Uterus (tissue), 4 donors: ENCODE data around the gene PITRM1. TPM values are rescaled to one million over a fixed set of nuclear protein-coding genes. Genes with fewer than 3 reads are reported as not detected.

Experiments used
- DNase-seq, 2 donors: peaks; one replicate each; pipeline ENCODE4 v3.0.0-alpha.2; 2019 to 2020
- H3K27ac ChIP-seq, 2 donors: fragments of 200-600 bp; sonication (generic); 1 replicate in 1 of 2; 2 replicates in 1 of 2; pipeline ENCODE4 v1.5.1; 2016 to 2018
- H3K27me3 ChIP-seq, 2 donors: fragments of 200-600 bp; sonication (generic); one replicate each; pipeline ENCODE4 v1.5.1; 2018 to 2019; ENCODE audit warnings: control low read depth in 1 of 2
- H3K36me3 ChIP-seq, 2 donors: fragments of 200-600 bp; sonication (generic); one replicate each; pipeline ENCODE4 v1.5.1; 2019; ENCODE audit warnings: control low read depth in 1 of 2
- H3K4me1 ChIP-seq, 2 donors: fragments of 200-600 bp; sonication (generic); one replicate each; pipeline ENCODE4 v1.5.1; 2018 to 2019; ENCODE audit warnings: control low read depth in 1 of 2
- H3K4me3 ChIP-seq, 2 donors: fragments of 200-600 bp; sonication (generic); 1 replicate in 1 of 2; 2 replicates in 1 of 2; pipeline ENCODE4 v1.5.1; 2018 to 2019; ENCODE audit warnings: mild to moderate bottlenecking in 1 of 2
- H3K9me3 ChIP-seq, 2 donors: fragments of 200-600 bp; sonication (generic); one replicate each; pipeline ENCODE4 v1.5.1; 2019; ENCODE audit warnings: control low read depth in 1 of 2
- POLR2A ChIP-seq, 2 donors: fragments of 450-650 bp; IDR thresholded peaks; one replicate each; pipeline ENCODE4 v1.6.1; 2016; ENCODE audit warnings: antibody characterized with exemption in 2 of 2, mild to moderate bottlenecking in 1 of 2, moderate library complexity in 1 of 2
- intact Hi-C: fragments of 100-400 bp; cut with DNase I; formaldehyde crosslinking; loops from one replicate; pipeline ENCODE4 v1.15.1; 2023; ENCODE audit warnings: low total_unique reads
- total RNA-seq, 4 donors: library from RNA; depleted of rRNA in 3 of 4; stranded (reverse); fragments of >200 nt in 3 of 4; gene quantifications; one replicate each; pipeline versions ENCODE4 v1.1.0 to v1.2.4, GENCODE V29; 2014 to 2023
- TF ChIP-seq, protein P1 (sequence below), 4 experiments: fragments of 200-600 bp in 2 of 4; fragments of 450-650 bp in 2 of 4; sonication (generic) in 2 of 4; IDR thresholded peaks; one replicate each; pipeline ENCODE4 v1.5.1; 2016 to 2019; ENCODE audit warnings: antibody characterized with exemption in 4 of 4, mild to moderate bottlenecking in 2 of 4, moderate library complexity in 1 of 4
- donor health status: DM: yes; HTN: yes; CAD: no.

Gene PITRM1
- total RNA-seq, 4 donors from 2014 or later: 37.4 to 100.0 (median 51.4) TPM

GRCh38 chr10:3126249-3126648 lies 46.3 kb downstream of the PITRM1 start:
- DNase-seq: no peak
- Histone ChIP-seq H3K4me3 (no peak overlapping the region), H3K27ac (no peak overlapping the region), H3K4me1 (peaks cover 0 to 3% of the 10 kb centered on the region in 2 donors), H3K27me3 (no peaks in the 10 kb centered on the region), H3K36me3 (no peaks in the 10 kb centered on the region), H3K9me3 (no peaks in the 10 kb centered on the region)
- intact Hi-C loops: no loop called here
- TF ChIP-seq, protein P1, sequence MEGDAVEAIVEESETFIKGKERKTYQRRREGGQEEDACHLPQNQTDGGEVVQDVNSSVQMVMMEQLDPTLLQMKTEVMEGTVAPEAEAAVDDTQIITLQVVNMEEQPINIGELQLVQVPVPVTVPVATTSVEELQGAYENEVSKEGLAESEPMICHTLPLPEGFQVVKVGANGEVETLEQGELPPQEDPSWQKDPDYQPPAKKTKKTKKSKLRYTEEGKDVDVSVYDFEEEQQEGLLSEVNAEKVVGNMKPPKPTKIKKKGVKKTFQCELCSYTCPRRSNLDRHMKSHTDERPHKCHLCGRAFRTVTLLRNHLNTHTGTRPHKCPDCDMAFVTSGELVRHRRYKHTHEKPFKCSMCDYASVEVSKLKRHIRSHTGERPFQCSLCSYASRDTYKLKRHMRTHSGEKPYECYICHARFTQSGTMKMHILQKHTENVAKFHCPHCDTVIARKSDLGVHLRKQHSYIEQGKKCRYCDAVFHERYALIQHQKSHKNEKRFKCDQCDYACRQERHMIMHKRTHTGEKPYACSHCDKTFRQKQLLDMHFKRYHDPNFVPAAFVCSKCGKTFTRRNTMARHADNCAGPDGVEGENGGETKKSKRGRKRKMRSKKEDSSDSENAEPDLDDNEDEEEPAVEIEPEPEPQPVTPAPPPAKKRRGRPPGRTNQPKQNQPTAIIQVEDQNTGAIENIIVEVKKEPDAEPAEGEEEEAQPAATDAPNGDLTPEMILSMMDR (IDR thresholded peaks at IDR 0.05): no peak

DNA sequence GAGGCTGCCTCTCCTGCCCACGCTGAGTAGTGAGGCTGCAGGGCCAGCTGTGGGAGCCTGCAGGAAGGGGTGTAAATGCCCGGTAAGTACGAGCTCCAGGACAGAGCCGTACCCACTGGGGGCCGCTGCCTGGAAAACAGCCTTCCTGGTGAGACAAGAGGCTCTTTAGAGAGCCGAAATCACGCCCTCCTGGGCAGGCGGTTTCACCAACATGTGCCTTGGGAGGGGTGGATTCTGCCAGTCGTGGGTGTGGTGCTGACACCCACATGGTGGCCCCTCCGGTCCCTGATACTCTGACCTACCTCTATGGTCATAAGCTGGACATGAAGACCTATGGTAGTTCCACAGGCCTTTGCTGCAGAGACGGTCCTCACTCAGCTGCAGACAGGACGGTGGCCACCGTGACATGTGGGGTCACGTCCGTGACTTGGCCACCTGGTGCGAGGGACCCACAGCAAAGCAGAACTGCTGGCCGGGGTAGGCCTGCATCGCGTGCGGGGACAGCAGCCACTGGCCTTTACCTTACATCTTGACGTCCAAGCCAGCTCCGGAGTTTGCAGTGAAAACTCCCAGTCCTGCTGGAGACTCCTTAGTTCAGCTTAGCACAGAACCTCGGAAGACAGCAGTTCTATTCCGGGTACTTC lies 46.9 kb downstream of the PITRM1 start:
- Histone ChIP-seq H3K9me3 (no peaks in the 10 kb centered on the region), H3K4me3 (no peak overlapping the region), H3K27me3 (no peaks in the 10 kb centered on the region), H3K4me1 (peaks cover 0 to 3% of the 10 kb centered on the region in 2 donors), H3K27ac (no peak overlapping the region), H3K36me3 (no peaks in the 10 kb centered on the region)
- intact Hi-C loops: no loop called here
- no peak for DNase-seq
- no peak for TF ChIP-seq POLR2A (IDR thresholded peaks at IDR 0.05)
- TF ChIP-seq, protein P1 (IDR thresholded peaks at IDR 0.05): no peak

DNA sequence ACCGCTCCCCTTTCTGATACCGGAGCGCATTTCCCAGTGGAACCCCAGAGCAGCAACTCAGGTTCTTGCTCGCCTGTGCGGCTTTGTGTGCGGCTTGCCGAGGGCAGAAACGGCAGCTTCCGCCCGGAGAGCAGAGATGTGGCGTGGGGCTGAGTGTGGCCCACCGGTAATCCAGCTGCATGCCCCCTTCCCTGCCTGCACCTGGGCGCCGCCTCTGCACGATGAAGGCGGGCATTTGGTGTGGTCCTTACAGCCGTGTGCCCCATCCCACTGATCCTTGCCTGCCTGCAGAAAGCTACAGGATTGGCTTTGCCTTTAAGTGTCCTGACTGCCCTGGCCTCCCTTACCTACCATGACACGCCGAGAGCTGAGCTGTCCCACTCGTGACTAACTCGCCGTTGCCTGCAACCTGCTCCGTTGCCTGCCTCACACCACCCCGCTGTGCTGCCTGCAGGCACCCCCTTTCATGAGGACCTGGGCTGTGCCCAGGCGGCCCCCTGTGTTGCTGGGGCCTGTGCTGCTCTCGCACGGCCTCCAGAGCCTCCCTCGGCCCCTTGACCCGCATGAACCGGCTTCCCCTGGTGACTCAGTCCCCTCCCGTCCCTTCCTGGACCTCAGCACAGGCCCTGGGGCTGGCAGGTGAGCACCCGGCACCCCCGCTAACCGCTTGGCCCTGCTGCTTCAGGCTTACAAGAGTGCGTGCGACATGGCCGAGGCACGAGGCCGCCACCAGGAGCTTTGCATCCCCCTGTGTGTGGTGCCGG lies 48.0 kb downstream of the PITRM1 start:
- Histone ChIP-seq H3K4me3 (no peak overlapping the region), H3K36me3 (no peaks in the 10 kb centered on the region), H3K9me3 (no peaks in the 10 kb centered on the region), H3K27me3 (no peaks in the 10 kb centered on the region), H3K27ac (no peak overlapping the region), H3K4me1 (peaks cover 0 to 3% of the 10 kb centered on the region in 2 donors)
- intact Hi-C loops: no loop called here
- DNase-seq: no peak
- TF ChIP-seq POLR2A (IDR thresholded peaks at IDR 0.05): no peak
- TF ChIP-seq, protein P1 (IDR thresholded peaks at IDR 0.05): no peak

DNA sequence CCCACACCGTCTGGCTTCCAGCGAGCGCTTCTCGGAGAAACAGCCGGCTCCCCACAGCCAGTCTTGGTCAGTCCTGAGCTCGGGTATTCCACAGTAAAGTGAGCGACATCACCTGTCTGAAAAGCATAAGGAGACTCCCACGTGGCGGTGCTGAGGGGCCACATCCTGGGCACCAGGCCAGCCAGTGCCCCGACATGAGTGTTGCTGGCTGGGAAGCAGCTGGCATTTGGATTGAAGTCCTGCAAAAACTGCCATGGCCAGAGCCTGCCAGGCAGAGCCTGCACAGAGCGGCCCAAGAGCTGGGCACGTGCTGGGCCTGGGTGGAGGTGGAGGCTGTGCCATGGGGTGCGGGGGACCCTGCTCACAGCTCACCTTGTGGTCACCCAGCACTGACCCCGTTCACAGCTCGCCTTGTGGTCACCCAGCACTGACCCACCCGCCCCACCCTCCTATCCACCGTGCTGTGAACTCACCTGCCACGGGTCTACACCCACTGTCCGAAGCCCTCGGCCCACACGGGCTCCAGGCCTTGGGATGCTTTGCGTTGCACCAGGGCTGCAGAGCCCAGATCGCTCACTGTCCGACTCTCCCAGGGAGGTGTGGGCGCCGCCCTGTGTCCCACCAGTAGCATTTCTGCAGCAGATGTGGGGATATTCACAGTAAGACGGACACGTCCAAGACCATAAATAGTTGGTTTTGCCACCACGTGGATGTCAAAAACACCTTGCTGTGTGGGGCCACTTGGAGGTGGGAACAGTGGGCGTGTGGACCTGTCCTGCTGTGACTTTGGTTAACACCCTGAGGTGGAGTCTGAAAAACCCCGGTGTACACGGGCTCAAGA lies 48.8 kb downstream of the PITRM1 start:
- Histone ChIP-seq H3K4me1 (peaks cover 0 to 3% of the 10 kb centered on the region in 2 donors), H3K27me3 (no peaks in the 10 kb centered on the region), H3K9me3 (no peaks in the 10 kb centered on the region), H3K4me3 (no peak overlapping the region), H3K36me3 (no peaks in the 10 kb centered on the region), H3K27ac (no peak overlapping the region)
- intact Hi-C loops: no loop called here
- TF ChIP-seq POLR2A (IDR thresholded peaks at IDR 0.05): no peak
- TF ChIP-seq, protein P1 (IDR thresholded peaks at IDR 0.05): no peak
- DNase-seq: no peak
